ENCODE results near the gene HIGD1A. TPM values are rescaled to one million over a fixed set of nuclear protein-coding genes. Genes with fewer than 3 reads are reported as not detected.

The HIGD1A gene
- total and polyA plus RNA-seq, 2 of the 8 experiments (the other 6 are each of a cell fraction or from before 2014, with no cell fraction given) = 67.3 to 95.4 TPM

DNA sequence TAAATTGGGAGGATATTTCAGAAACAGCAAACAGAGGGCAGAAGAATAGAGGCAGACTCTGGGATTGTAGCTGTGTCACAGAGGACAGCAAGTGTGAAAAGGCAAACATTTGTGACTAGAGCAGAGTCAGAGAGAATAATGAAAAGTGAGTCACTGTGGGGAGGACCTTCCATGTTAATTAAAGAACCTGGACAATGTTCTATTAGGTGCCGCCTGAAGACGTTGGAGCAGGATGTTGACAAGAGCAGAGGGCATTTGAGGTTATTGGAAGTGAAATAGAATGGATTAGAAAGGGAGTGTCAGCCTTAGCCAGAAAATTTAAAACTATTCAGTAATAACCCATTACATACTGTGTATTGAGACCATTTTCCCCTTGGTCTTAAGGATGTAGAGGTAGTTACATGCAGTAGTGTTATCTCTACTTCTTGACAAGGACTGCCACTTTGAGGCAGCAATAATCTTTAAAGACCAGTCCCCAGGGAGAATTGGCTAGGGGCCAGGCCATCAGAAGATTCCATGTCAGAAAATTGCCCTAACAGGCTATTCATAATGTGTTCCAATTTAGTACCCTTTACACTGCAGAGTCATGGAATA lies 10.7 kb upstream of the HIGD1A start:
- Histone ChIP-seq H3K4me1 (replicated peaks in 1 of 4; ENCODE audit: control insufficient read depth in 3 of 4, insufficient read depth in 4 of 4, low read length in 3 of 4) (peaks cover 0 to 4% (median 2%) of the 10 kb centered on the region in 4 experiments; a peak in 2 of 7 replicates), H3K4ac (replicated peaks; ENCODE audit: insufficient read length, low read depth, low read length) (no peak overlapping the region), H2BK5ac (ENCODE audit: low read depth, low read length) (no peak overlapping the region), H3K18ac (ENCODE audit: extremely low read depth, low read length) (no peak overlapping the region), H3K4me2 (ENCODE audit: insufficient read depth in 1 of 2, low read depth in 2 of 2, low read length in 2 of 2) (no peak overlapping the region), H3K14ac (ENCODE audit: insufficient read length) (no peak overlapping the region), H3K36me3 (ENCODE audit: control insufficient read depth in 2 of 4, insufficient read depth in 4 of 4, low read length in 3 of 4) (no peaks in the 10 kb centered on the region; a peak in 1 of 8 replicates), H3K4me3 (ENCODE audit: extremely low read depth in 1 of 4, insufficient read depth in 2 of 4, low read depth in 3 of 4, low read length in 4 of 4) (no peak overlapping the region), H3K9ac (replicated peaks in 1 of 4; ENCODE audit: extremely low read depth in 1 of 4, low read depth in 3 of 4, low read length in 3 of 4) (no peak overlapping the region), H3K79me1 (ENCODE audit: low read depth, low read length) (no peaks in the 10 kb centered on the region), H3K27me3 (replicated peaks in 1 of 4; ENCODE audit: control insufficient read depth in 3 of 4, extremely low read depth in 1 of 4, insufficient read depth in 3 of 4, low read length in 3 of 4) (no peaks in the 10 kb centered on the region; a peak in 1 of 7 replicates), H3K23me2 (ENCODE audit: low read depth, low read length) (no peaks in the 10 kb centered on the region), H2AK5ac (ENCODE audit: low read depth, low read length) (no peak overlapping the region), H4K8ac (ENCODE audit: extremely low read depth, insufficient read depth, low read length) (no peak overlapping the region), H3K9me3 (ENCODE audit: insufficient read depth in 2 of 2, low read depth in 1 of 2, low read length in 1 of 2) (no peaks in the 10 kb centered on the region), H4K20me1 (replicated peaks in 1 of 2; ENCODE audit: control insufficient read depth in 1 of 2, insufficient read depth in 2 of 2, low read length in 2 of 2) (no peaks in the 10 kb centered on the region), H4K5ac (ENCODE audit: insufficient read length, low read depth, low read length) (no peak overlapping the region), H2BK20ac (ENCODE audit: low read length) (no peak overlapping the region), H2BK12ac (ENCODE audit: low read depth, low read length) (no peak overlapping the region), H3K27ac (ENCODE audit: low read depth, low read length) (no peak overlapping the region), H4K91ac (replicated peaks; ENCODE audit: insufficient read length, low read length) (no peak overlapping the region), H3K79me2 (ENCODE audit: control insufficient read depth in 1 of 2, insufficient read depth in 2 of 2, low read length in 2 of 2) (no peaks in the 10 kb centered on the region), H2AFZ (ENCODE audit: low read length) (no peak overlapping the region), H2BK120ac (replicated peaks; ENCODE audit: low read depth, low read length) (no peak overlapping the region), H2BK15ac (ENCODE audit: low read length) (no peak overlapping the region), H3K56ac (replicated peaks; ENCODE audit: insufficient read length, low read depth, low read length) (no peak overlapping the region), H3K23ac (ENCODE audit: insufficient read length) (no peak overlapping the region)
- FAIRE-seq = no peak
- no peak for TF ChIP-seq JUN (IDR thresholded peaks at IDR 0.05; ENCODE audit: low read depth, low read length)
- no peak for DNase-seq (ENCODE audit: low read depth in 1 of 2, low spot score in 2 of 2)
- 98% methylated on average over 2 of the region's 2 CpGs; no CpG with 5 or more reads in 1 of the 2 experiments for WGBS, 2 experiments (ENCODE audit: extremely low coverage in 1 of 2, insufficient coverage in 1 of 2, insufficient read length in 1 of 2, insufficient replicate concordance in 2 of 2, low coverage in 1 of 2, low lambda C conversion rate in 2 of 2, missing lambda C conversion rate in 1 of 2)
- POLR2A ChIA-PET (ENCODE audit: partially characterized antibody) = interaction anchor here (0.6 to 2.0 kb wide), 2 partner anchors 12 to 196 kb away, joined by 3 to 4 read pairs; no protein-coding TSS in a partner anchor
- CTCF ChIA-PET (ENCODE audit: partially characterized antibody) = interaction anchor here (0.7 to 1.9 kb wide), 5 partner anchors 8 to 60 kb away, joined by 3 to 5 read pairs (median 4); no protein-coding TSS in a partner anchor

All from H1 (cell line).